GM23338 (cell line): ENCODE results near the gene ATP10A. TPM values are rescaled to one million over a fixed set of nuclear protein-coding genes. Genes with fewer than 3 reads are reported as not detected.

Experiments
- ATAC-seq: fragments of 200-7000 bp; cut with Tn5 transposase; 3 replicates; pipeline ENCODE4 v1.9.1; 2020
- DNase-seq: peaks from one replicate; pipeline ENCODE4 v3.0.0-alpha.2; 2015; ENCODE audit warnings: low spot score
- H2AFZ ChIP-seq: fragments of 200-600 bp; sonication (generic); 2 replicates; pipeline ENCODE4 v1.8.0; 2016; ENCODE audit warnings: antibody characterized with exemption, mild to moderate bottlenecking, moderate library complexity
- H3F3A ChIP-seq: fragments of 200-600 bp; sonication (generic); replicated peaks from 2 replicates; pipeline ENCODE4 v1.8.0; 2017; ENCODE audit warnings: antibody characterized with exemption, mixed run types, low read depth
- H3K27ac ChIP-seq: fragments of 200-600 bp; sonication (generic); 2 replicates; pipeline ENCODE4 v1.6.1; 2016; ENCODE audit warnings: low read depth
- H3K27me3 ChIP-seq: fragments of 200-600 bp; sonication (generic); 2 replicates; pipeline ENCODE4 v1.8.0; 2016; ENCODE audit warnings: mild to moderate bottlenecking, mixed run types, moderate library complexity; ENCODE audit not compliant: insufficient read depth
- H3K36me3 ChIP-seq: fragments of 200-600 bp; sonication (generic); 2 replicates; pipeline ENCODE4 v1.8.0; 2016; ENCODE audit warnings: mild to moderate bottlenecking; ENCODE audit not compliant: insufficient read depth
- H3K4me1 ChIP-seq: fragments of 200-600 bp; sonication (generic); 2 replicates; pipeline ENCODE4 v1.8.0; 2016; ENCODE audit warnings: mild to moderate bottlenecking, moderate library complexity; ENCODE audit not compliant: insufficient read depth
- H3K4me2 ChIP-seq: fragments of 200-600 bp; sonication (generic); 2 replicates; pipeline ENCODE4 v1.7.1; 2017; ENCODE audit warnings: mixed run types
- H3K4me3 ChIP-seq: fragments of 200-600 bp; sonication (generic); 2 replicates; pipeline ENCODE4 v1.6.1; 2016; ENCODE audit warnings: mixed run types
- H3K79me2 ChIP-seq: fragments of 200-600 bp; sonication (generic); replicated peaks from 2 replicates; pipeline ENCODE4 v1.8.0; 2017; ENCODE audit warnings: mild to moderate bottlenecking; ENCODE audit not compliant: insufficient read depth
- H3K9me2 ChIP-seq: fragments of 200-600 bp; sonication (generic); 2 replicates; pipeline ENCODE4 v1.8.0; 2017; ENCODE audit not compliant: insufficient read depth
- H4K20me1 ChIP-seq: fragments of 200-600 bp; sonication (generic); replicated peaks from 2 replicates; pipeline ENCODE4 v1.8.0; 2017; ENCODE audit warnings: mild to moderate bottlenecking; ENCODE audit not compliant: insufficient read depth
- H3K27ac Mint-ChIP-seq: 2 replicates; pipeline ENCODE4 v1.8.0; 2020; ENCODE audit warnings: inconsistent platforms, mild to moderate bottlenecking, moderate library complexity, mixed read lengths
- H3K27me3 Mint-ChIP-seq: 3 replicates; pipeline ENCODE4 v1.8.0; 2022; ENCODE audit warnings: low read depth, mild to moderate bottlenecking, moderate library complexity, mixed read lengths, inconsistent platforms; ENCODE audit not compliant: insufficient read depth, poor library complexity
- H3K36me3 Mint-ChIP-seq: 3 replicates; pipeline ENCODE4 v1.8.0; 2021; ENCODE audit warnings: low read depth, mild to moderate bottlenecking, inconsistent platforms, moderate library complexity, mixed read lengths
- H3K4me1 Mint-ChIP-seq: 3 replicates; pipeline ENCODE4 v1.8.0; 2020; ENCODE audit warnings: mild to moderate bottlenecking, inconsistent platforms, mixed read lengths
- H3K4me3 Mint-ChIP-seq: 3 replicates; pipeline ENCODE4 v1.8.0; 2021; ENCODE audit warnings: moderate library complexity, mild to moderate bottlenecking, inconsistent platforms, mixed read lengths
- H3K9me3 Mint-ChIP-seq: 3 replicates; pipeline ENCODE4 v1.8.0; 2020; ENCODE audit warnings: moderate library complexity, mild to moderate bottlenecking, inconsistent platforms, mixed read lengths
- CREB1 ChIP-seq: fragments of 250-450 bp; sonication (Bioruptor Pico); IDR thresholded peaks from 2 replicates; pipeline ENCODE4 v1.5.0; 2020; ENCODE audit warnings: low read depth, mild to moderate bottlenecking, moderate library complexity
- CTCF ChIP-seq, 2 experiments: fragments of 200-600 bp in 1 of 2; sonication (generic) in 1 of 2; conservative IDR thresholded peaks; 2 replicates each; pipeline versions ENCODE4 v1.5.1 to v1.6.1; 2016 to 2017; ENCODE audit warnings: antibody characterized with exemption in 2 of 2, low read depth in 2 of 2, mild to moderate bottlenecking in 2 of 2, moderate library complexity in 1 of 2
- EZH2 ChIP-seq: fragments of 200-600 bp; sonication (generic); IDR thresholded peaks from one replicate; pipeline ENCODE4 v1.8.0; 2017; ENCODE audit warnings: antibody characterized with exemption, mild to moderate bottlenecking, low read depth; ENCODE audit not compliant: unreplicated experiment
- EZH2phosphoT487 ChIP-seq: fragments of 200-600 bp; sonication (generic); IDR thresholded peaks from one replicate; pipeline ENCODE4 v1.8.1; 2018; ENCODE audit warnings: antibody characterized with exemption; ENCODE audit not compliant: unreplicated experiment
- NANOG ChIP-seq: IDR thresholded peaks from 2 replicates; pipeline ENCODE4 v1.6.1; 2016; ENCODE audit warnings: antibody characterized with exemption, borderline replicate concordance
- POLR2AphosphoS5 ChIP-seq: IDR thresholded peaks from 2 replicates; pipeline ENCODE4 v1.6.1; 2016; ENCODE audit warnings: antibody characterized with exemption, low read depth
- REST ChIP-seq: IDR thresholded peaks from one replicate; pipeline ENCODE4 v1.6.1; 2018; ENCODE audit warnings: antibody characterized with exemption; ENCODE audit not compliant: unreplicated experiment
- STAT1 ChIP-seq: IDR thresholded peaks from one replicate; pipeline ENCODE4 v1.6.1; 2016; ENCODE audit warnings: antibody characterized with exemption; ENCODE audit not compliant: unreplicated experiment
- ZNF331 ChIP-seq: fragments of 250-450 bp; sonication (Bioruptor Pico); IDR thresholded peaks from 2 replicates; pipeline ENCODE4 v1.5.0; 2020; ENCODE audit warnings: low read depth, mild to moderate bottlenecking, moderate library complexity
- ZNF462 ChIP-seq: fragments of 250-450 bp; sonication (Bioruptor Pico); IDR thresholded peaks from 2 replicates; pipeline ENCODE4 v1.5.0; 2020; ENCODE audit warnings: mild to moderate bottlenecking, moderate library complexity
- polyA plus RNA-seq: library from polyadenylated mRNA; unstranded; fragments of >200 nt; fragmentation: Nextera tagmentation; extraction: Ambion mirVana; gene quantifications from 2 replicates; pipeline ENCODE4 v1.2.1, GENCODE V29; 2016
- total RNA-seq: library from RNA; depleted of rRNA; stranded (reverse); fragments of >200 nt; shearing (Covaris generic); gene quantifications from 2 replicates; pipeline ENCODE4 v1.2.3, GENCODE V29; 2014

The ATP10A gene
- total and polyA plus RNA-seq, 2 experiments from 2014 or later: 0.36 to 5.6 TPM

DNA sequence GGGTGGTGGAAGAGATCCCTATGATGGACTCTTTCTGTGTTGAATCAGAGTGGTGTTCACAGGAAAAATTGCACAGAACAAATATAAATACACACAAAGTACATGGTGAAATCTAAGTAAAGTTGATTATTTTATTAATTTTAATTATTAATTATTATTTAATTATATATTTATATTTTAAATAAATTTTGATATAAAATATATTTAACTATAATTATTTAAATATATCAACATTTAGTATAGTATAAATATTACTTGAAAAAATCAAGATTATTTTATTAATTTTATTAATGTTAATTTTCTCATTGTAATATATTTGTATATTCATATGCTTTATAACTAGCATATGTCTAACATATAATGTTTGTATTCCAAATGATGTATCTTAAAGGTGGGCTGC is 11.3 kb upstream of the ATP10A start:
- peaks cover 2% of the 10 kb centered on the region for H3K27me3 Mint-ChIP-seq
- no peak overlapping the region for H2AFZ ChIP-seq
- peaks cover 2% of the 10 kb centered on the region; the same call in 1 of the 3 replicates for H3K4me1 Mint-ChIP-seq
- H3K36me3 Mint-ChIP-seq: no peaks in the 10 kb centered on the region
- no peaks in the 10 kb centered on the region for H3K9me3 Mint-ChIP-seq
- H3K36me3 ChIP-seq: no peaks in the 10 kb centered on the region
- no peaks in the 10 kb centered on the region for H3F3A ChIP-seq
- no peaks in the 10 kb centered on the region for H4K20me1 ChIP-seq
- H3K4me1 ChIP-seq: no peaks in the 10 kb centered on the region
- H3K27me3 ChIP-seq: no peaks in the 10 kb centered on the region
- H3K27ac Mint-ChIP-seq: no peak overlapping the region
- no peak for ATAC-seq
- H3K4me2 ChIP-seq: no peak overlapping the region
- H3K79me2 ChIP-seq: no peaks in the 10 kb centered on the region
- no peak for DNase-seq
- TF ChIP-seq ZNF462 (CRISPR knock-in tag) (no peak), CTCF (conservative IDR thresholded peaks at IDR 0.05; ENCODE audit: low read depth in 2 of 2) (no peak), POLR2AphosphoS5 (no peak), REST (no peak), CREB1 (CRISPR knock-in tag) (no peak), NANOG (no peak), STAT1 (no peak), ZNF331 (CRISPR knock-in tag) (no peak), EZH2phosphoT487 (no peak), EZH2 (no peak)
- no peak overlapping the region for H3K4me3 Mint-ChIP-seq
- H3K4me3 ChIP-seq: no peak overlapping the region
- no peak overlapping the region for H3K27ac ChIP-seq
- H3K9me2 ChIP-seq: no peaks in the 10 kb centered on the region
